NCI-H2196 (cell line): ENCODE data around the gene FBN1.

ENCODE experiments used
- DNase-seq: peaks from one replicate; lab custom pipeline; 2025; ENCODE audit not compliant: unreplicated experiment; lab: John Stamatoyannopoulos, UW

The FBN1 gene

DNA sequence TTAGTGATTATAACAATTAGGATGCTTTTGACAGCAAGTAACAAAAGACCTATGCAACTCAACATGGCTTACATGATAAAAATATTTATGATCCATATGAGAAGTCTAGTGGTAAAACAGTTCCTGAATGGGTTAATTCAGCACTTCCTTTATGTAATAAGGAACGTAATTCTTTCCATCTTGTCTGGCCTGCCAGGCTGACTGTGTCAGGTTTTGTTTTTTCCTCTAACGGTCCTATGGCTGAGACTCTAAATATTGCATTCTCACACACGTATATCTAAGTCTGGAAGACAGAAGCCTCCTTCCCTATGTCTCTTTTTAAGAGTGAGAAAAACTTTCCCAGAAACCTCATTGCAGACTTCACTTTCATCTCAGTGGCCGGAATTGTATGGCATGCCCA is 263.6 kb downstream of the FBN1 start:
- no peak for DNase-seq

DNA sequence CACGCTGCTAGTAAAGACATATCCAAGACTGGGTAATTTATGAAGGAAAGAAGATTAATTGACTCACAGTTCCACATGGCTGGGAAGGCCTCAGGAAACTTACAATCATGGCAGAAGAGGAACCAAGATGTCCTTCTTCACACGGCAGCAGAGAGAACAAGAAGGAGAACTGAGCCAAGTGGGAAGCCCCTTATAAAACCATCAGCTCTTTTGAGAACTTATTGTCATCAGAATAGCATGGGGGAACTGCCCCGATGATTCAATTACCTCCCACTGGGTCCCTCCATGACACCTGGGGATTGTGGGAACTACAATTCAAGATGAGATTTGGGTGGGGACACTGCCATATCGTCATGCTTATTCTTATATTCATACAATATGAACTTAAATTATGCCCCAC is 265.3 kb downstream of the FBN1 start:
- no peak for DNase-seq

DNA sequence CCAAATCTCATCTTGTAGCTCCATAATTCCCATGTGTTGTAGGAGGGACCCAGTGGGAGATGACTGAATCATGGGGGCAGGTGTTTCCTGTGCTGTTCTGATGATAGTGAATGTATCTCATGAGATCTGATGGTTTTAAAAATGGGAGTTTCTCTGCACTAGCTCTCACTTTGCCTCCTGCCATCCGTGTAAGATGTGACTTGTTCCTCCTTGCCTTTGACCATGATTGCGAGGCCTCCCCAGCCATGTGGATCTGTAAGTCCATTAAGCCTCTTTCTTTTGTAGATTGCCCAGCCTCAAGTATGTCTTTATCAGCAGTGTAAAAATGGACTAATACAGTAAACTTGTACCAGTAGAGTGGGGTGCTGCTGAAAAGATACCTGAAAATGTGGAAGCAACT is 269.7 kb downstream of the FBN1 start:
- no peak for DNase-seq

DNA sequence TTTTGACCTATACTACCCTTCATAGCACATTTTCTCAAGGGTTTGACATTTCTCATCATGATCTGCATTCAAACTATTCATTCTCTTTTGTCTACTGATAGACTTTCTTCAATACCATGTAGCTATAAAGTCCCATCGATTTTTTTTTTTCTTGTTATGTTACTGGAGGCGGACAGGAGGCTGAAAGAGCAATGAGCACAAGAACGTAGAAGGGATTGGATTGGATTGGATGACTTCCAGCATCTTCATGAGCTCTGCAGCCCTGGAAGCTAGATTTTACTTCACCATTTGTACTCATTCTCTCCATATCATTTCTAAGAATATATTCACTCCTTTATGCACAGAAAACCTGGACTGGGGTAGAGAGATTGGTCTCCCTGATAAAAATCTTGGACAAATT is 271.0 kb downstream of the FBN1 start:
- no peak for DNase-seq

DNA sequence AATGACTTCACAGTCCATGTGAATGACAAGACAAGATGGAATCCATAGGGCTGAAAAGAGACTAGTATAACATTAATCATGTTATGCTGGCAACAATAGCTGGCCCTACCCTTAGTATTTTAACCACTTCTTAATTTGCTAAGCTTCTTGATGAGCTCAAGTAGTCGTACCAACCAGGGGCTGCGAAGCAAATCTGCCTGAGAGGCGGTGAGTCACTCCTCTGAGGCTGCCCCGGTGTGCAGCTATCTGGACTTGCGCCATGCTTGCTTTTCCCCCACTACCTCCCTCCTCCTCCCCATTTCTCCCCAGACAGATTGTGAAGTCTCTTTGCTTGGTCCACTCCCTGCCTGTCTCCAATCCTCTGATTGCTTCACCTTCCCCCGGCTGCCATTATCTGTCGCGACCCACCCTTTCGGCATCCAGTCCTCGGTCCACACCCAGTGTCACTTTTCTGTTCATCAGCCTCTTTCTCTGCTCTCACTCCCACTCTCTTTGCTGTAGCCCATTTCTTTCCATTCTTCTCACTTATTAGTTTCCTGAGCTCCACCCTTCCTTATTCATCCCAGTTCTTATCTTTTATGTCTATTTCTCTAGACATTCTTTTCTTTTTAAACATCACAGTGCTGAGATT is 271.6 kb downstream of the FBN1 start:
- no peak for DNase-seq

DNA sequence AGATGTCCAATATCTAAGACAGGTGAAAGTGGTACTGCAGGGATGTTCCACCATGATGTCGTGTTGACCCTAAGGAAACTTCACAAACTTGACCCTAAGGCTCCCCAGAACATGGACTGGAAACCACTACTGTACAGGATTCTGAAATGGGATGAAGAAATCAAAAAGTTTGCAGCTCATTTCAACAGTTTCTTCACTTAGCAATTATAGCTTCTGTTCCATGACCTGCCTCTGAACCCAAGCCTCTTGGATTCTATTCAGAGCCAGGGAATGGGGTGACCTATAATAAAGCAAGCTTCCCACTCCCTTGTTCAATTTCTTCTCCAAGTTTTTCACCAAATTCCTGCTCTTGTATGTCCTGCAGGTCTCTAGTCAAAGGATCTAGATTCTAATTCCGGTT is 273.5 kb downstream of the FBN1 start:
- no peak for DNase-seq

DNA sequence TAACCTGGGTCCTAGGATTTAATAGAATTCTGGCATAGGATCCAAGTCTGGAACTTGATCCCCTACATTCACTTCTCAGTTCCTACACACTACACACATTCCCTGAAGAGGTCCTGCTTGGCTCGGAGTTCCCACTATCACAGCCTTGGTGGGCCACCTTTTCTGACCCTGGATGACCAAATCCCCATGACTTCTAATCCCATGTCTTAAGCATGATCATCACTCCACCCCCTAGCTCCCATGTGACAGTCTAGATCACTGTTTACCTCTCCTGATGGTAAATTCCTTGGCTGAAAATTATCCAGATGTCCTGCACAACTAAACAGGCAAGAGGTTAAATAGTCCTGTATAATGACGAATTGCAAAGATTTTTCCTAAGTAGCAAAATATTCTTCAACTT is 274.0 kb downstream of the FBN1 start:
- DNase-seq = no peak

DNA sequence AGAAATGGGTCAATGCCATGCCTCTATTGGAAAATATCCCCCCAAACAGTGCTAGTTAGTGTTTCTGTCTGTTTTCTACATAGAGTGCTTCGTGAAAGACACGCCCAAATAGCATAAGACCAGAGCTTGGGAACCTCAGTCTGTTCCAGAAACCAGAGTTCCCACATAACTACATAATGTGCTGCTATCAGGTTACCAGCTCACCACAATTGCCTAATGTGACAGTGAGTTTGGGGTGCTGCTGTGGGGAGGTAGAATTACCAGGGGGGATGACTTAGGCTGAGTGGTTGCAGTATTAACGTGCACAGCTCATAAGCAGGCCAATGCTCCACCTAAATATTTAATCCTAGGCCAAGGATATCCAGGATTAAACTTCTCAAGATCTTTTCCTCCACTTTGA is 275.0 kb downstream of the FBN1 start:
- DNase-seq = no peak

DNA sequence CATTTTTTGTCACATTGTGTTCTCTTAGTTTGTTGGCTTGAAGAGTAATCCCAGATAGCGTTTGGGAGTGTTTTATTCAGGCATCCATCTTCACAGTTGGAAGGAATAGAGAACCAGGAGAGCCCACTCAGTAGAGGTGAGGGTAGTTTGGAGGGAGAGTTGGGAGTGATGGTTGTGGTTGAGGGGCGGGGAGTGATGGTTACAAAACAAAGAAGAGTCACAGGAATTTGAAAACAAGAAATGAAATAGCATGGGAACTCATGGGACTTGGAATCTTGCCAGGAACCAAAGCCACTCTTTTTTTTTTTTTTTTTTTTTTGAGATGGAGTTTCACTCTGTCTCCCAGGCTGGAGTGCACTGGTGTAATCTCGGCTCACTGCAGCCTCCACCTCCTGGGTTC is 278.0 kb downstream of the FBN1 start:
- DNase-seq = no peak

DNA sequence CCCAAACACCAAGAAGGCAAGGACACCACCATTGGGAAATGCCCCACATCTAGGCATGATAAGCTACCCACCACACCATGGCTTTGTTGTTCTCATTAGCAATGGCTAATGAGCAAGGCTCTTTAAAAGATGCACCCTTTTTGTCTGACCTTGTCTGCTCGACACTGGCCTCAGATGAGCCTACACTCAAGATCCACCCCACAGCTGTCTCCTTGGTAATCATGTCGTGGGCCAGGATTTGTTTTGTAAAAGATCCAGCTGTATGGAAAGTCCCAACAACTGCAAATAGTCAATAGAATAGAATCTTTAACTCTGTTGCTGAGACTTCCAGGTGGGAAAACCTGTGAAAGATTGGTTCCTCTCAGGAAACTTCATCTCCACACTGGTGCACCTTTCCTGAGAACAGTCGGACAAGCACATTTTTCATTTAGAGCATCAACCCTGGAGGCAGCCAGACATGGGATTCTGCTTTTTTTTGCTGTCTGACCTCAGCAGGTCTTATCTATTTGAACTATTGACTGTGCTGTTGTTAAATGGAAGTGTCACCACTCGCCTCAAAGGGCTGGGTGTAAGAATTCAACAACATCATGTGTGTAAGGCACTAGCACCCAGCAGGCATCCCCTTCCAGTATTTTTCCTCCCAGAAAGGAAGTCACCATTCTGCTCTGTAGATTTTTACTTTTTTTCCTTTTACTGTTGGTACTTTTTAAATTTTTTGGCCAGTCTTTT is 278.8 kb downstream of the FBN1 start:
- DNase-seq = no peak

DNA sequence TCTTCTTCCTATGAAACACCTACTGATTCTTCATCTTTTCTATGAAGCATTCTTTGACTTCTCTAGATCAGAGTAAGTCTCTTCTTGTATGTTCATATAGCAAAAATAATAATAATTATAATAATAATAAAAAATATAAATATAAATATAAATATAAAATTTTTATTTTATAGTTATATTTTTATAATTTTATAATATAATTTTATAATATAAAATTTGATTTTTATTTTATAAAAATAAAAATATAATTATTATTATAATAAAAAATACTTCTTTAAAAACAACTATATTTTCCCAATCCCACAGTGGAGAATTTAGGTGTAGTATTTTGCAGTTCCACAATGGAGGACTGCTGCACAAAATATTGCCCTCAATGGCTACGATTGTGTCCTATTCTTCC is 279.9 kb downstream of the FBN1 start:
- DNase-seq = no peak

DNA sequence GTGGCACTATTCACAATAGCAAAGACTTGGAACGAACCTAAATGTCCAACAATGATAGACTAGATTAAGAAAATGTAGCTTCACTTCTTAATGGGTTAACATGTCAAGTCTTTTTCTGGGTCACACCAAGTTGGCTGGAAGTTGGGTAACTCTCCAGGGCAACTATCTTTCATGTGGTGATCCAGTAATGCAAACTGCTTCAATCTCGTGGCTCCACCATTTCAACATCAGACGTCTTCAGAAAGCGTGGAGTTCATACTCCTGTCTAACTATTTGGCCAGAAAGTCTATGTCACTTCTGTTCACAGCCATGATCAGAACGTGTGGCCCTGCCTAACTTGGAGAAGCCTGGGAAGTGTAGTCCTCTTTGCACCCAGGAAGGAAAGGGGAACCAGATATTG is 282.0 kb downstream of the FBN1 start:
- no peak for DNase-seq

DNA sequence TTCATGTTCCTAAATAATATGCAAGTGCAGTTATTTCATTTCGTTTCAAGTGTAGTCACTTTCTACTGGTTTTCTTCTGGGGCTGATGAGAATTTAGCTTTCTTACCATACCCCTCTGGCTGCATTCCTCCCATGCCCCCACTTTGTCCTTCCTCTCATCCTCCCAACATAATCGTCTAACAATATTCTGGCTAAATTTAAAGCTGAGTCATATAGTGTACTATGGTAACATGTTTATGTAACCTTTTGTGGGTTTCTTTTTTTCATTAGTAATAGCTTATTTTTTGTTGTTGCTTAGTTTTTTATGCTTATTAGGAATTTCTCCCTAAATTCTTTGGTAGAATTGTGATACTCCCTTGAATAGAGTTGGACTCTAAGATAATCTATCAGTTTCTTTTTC is 283.8 kb downstream of the FBN1 start:
- DNase-seq = no peak

DNA sequence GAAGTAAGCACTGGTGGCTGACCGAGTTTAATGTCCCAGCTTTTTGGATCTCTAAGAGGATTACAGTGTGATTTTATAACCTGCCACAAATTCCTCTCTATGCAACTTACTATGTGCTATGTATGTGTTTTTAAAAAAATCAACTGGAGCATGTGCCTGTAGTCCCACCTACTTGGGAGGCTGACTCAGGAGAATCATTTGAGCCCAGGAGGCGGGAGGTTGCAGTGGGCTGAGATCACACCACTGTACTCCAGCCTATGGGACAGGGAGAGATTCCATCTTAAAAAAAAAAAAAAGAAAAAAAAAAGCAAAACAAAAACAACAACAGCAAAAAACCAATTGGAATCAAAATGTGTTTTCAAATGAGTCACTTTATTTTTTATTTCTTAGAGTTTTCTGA is 284.7 kb downstream of the FBN1 start:
- DNase-seq = no peak
